Measurements from ENCODE around the gene RYR2.

DNA sequence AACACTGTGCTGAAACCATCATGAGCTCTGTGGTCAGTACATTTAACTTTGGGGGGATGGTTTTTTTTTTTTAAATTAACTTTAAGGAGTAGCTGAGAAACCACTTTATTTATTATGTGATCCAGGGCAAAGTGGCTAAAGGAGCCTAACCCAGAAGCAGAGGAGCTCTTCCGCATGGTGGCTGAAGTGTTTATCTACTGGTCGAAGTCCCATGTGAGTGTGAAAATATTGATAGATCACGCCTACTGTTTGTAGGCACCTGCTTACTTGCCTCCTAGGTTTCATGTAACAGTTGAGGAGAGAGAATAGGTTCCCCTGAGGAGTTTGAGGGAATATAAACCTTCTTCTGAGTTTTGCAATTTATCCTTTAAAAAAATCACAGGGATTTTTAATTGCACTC lies 667.4 kb downstream of the RYR2 start:
- TF ChIP-seq, protein P1, sequence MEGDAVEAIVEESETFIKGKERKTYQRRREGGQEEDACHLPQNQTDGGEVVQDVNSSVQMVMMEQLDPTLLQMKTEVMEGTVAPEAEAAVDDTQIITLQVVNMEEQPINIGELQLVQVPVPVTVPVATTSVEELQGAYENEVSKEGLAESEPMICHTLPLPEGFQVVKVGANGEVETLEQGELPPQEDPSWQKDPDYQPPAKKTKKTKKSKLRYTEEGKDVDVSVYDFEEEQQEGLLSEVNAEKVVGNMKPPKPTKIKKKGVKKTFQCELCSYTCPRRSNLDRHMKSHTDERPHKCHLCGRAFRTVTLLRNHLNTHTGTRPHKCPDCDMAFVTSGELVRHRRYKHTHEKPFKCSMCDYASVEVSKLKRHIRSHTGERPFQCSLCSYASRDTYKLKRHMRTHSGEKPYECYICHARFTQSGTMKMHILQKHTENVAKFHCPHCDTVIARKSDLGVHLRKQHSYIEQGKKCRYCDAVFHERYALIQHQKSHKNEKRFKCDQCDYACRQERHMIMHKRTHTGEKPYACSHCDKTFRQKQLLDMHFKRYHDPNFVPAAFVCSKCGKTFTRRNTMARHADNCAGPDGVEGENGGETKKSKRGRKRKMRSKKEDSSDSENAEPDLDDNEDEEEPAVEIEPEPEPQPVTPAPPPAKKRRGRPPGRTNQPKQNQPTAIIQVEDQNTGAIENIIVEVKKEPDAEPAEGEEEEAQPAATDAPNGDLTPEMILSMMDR (IDR thresholded peaks at IDR 0.05) = no peak
- no peak for TF ChIP-seq EP300 (IDR thresholded peaks at IDR 0.05)
